Liver (tissue), 9 donors: ENCODE measurements around the gene USP2. TPM values are rescaled to one million over a fixed set of nuclear protein-coding genes. Genes with fewer than 3 reads are reported as not detected.

Experiments used
- DNase-seq: peaks from one replicate; pipeline ENCODE4 v3.0.0-alpha.2; 2017; ENCODE audit warnings: low spot score
- H3K27ac ChIP-seq, 2 donors: one replicate each; pipeline ENCODE4 v1.7.0; 2013; ENCODE audit warnings: inconsistent platforms in 2 of 2, low read length in 2 of 2, control low read depth in 1 of 2, low read depth in 1 of 2, mild to moderate bottlenecking in 1 of 2
- H3K27me3 ChIP-seq, 4 donors: one replicate each; pipeline versions ENCODE4 v1.6.1 to v1.7.0; 2013; ENCODE audit warnings: low read length in 3 of 4, inconsistent platforms in 1 of 4, mild to moderate bottlenecking in 1 of 4, moderate library complexity in 1 of 4; ENCODE audit not compliant: control insufficient read depth in 4 of 4, insufficient read depth in 4 of 4
- H3K36me3 ChIP-seq, 4 donors: one replicate each; pipeline versions ENCODE4 v1.6.1 to v1.7.0; 2013; ENCODE audit warnings: low read length in 3 of 4, mild to moderate bottlenecking in 3 of 4, low read depth in 1 of 4, moderate library complexity in 1 of 4; ENCODE audit not compliant: control insufficient read depth in 4 of 4, insufficient read depth in 3 of 4
- H3K4me1 ChIP-seq, 4 donors: one replicate each; pipeline versions ENCODE4 v1.6.1 to v1.7.0; 2013; ENCODE audit warnings: low read length in 3 of 4, mild to moderate bottlenecking in 3 of 4, moderate library complexity in 1 of 4; ENCODE audit not compliant: control insufficient read depth in 4 of 4, insufficient read depth in 4 of 4
- H3K4me3 ChIP-seq, 3 donors: one replicate each; pipeline versions ENCODE4 v1.6.1 to v1.7.0; 2013; ENCODE audit warnings: low read length in 3 of 3, control low read depth in 1 of 3, low read depth in 1 of 3, mild to moderate bottlenecking in 1 of 3
- H3K9ac ChIP-seq, 2 donors: one replicate each; pipeline ENCODE4 v1.7.0; 2013; ENCODE audit warnings: low read length in 2 of 2, mild to moderate bottlenecking in 2 of 2, moderate library complexity in 2 of 2, control low read depth in 1 of 2, low read depth in 1 of 2
- H3K9me3 ChIP-seq, 4 donors: one replicate each; pipeline versions ENCODE4 v1.6.1 to v1.7.0; 2013; ENCODE audit warnings: low read length in 3 of 4; ENCODE audit not compliant: control insufficient read depth in 4 of 4
- GABPA ChIP-seq, 2 donors: IDR thresholded peaks in 1 of 2; conservative IDR thresholded peaks in 1 of 2; 2 replicates each; pipeline ENCODE4 v1.6.1; 2016; ENCODE audit warnings: antibody characterized with exemption in 2 of 2, mild to moderate bottlenecking in 1 of 2, moderate library complexity in 1 of 2
- RXRA ChIP-seq, 2 donors: IDR thresholded peaks; 2 replicates each; pipeline ENCODE4 v1.6.1; 2017 to 2018; ENCODE audit warnings: antibody characterized with exemption in 2 of 2, mild to moderate bottlenecking in 1 of 2
- TAF1 ChIP-seq: conservative IDR thresholded peaks from 2 replicates; pipeline ENCODE4 v1.6.1; 2016; ENCODE audit warnings: antibody characterized with exemption, mild to moderate bottlenecking
- YY1 ChIP-seq: IDR thresholded peaks from 2 replicates; pipeline ENCODE4 v1.6.1; 2016; ENCODE audit warnings: antibody characterized with exemption, mild to moderate bottlenecking
- WGBS: extraction: QIAGEN DNeasy Blood & Tissue Kit; methylation state at CpG from one replicate; pipeline ENCODE4 v1.1.7; 2013; 5-methylcytosine and 5-hydroxymethylcytosine counted together
- polyA plus RNA-seq, 2 donors: library from polyadenylated mRNA; stranded (reverse) in 1 of 2; unstranded in 1 of 2; fragments of 200-250 nt in 1 of 2; fragments of >200 nt in 1 of 2; fragmentation: Nextera tagmentation in 1 of 2; extraction: Ambion mirVana in 1 of 2; gene quantifications; one replicate each; pipeline versions ENCODE4 v1.2.1 to v1.2.3, GENCODE V29; 2013 to 2015
- total RNA-seq, 2 donors: library from RNA; depleted of rRNA; stranded (reverse); fragments of >200 nt; gene quantifications; one replicate each; pipeline ENCODE4 v1.2.3, GENCODE V29; 2014
- TF ChIP-seq, protein P1 (sequence below): IDR thresholded peaks from 2 replicates; pipeline ENCODE4 v1.6.1; 2016; ENCODE audit warnings: antibody characterized with exemption, mild to moderate bottlenecking
- TF ChIP-seq, protein P2 (sequence below): fragments of 150-350 bp; IDR thresholded peaks from 2 replicates; pipeline ENCODE4 v1.5.1; 2017; ENCODE audit warnings: improper control_type of control experiment, low read depth, low read length; ENCODE audit not compliant: missing input control
- TF ChIP-seq, protein P3 (sequence below): IDR thresholded peaks from 2 replicates; pipeline ENCODE4 v1.6.1; 2016; ENCODE audit warnings: antibody characterized with exemption
- donor health status: healthy.
- donor health status: healthy.
- donor health status: healthy.
- donor health status: healthy.
- donor health status: healthy.

Gene USP2
- total and polyA plus RNA-seq, 4 donors: 0.65 to 4.4 (median 2.1) TPM

GRCh38 chr11:119380160-119380826 lies 1.2 kb downstream of the USP2 start:
- no peak overlapping the region for H3K4me3 ChIP-seq
- H3K9me3 ChIP-seq: no peaks in the 10 kb centered on the region
- no peak overlapping the region for H3K9ac ChIP-seq
- 56% methylated on average over 13 of the region's 13 CpGs for whole genome bisulfite sequencing
- peaks cover 16 to 26% (median 22%) of the 10 kb centered on the region in 4 donors for H3K4me1 ChIP-seq
- DNase-seq: no peak
- H3K27ac ChIP-seq: no peak overlapping the region
- TF ChIP-seq, protein P1, sequence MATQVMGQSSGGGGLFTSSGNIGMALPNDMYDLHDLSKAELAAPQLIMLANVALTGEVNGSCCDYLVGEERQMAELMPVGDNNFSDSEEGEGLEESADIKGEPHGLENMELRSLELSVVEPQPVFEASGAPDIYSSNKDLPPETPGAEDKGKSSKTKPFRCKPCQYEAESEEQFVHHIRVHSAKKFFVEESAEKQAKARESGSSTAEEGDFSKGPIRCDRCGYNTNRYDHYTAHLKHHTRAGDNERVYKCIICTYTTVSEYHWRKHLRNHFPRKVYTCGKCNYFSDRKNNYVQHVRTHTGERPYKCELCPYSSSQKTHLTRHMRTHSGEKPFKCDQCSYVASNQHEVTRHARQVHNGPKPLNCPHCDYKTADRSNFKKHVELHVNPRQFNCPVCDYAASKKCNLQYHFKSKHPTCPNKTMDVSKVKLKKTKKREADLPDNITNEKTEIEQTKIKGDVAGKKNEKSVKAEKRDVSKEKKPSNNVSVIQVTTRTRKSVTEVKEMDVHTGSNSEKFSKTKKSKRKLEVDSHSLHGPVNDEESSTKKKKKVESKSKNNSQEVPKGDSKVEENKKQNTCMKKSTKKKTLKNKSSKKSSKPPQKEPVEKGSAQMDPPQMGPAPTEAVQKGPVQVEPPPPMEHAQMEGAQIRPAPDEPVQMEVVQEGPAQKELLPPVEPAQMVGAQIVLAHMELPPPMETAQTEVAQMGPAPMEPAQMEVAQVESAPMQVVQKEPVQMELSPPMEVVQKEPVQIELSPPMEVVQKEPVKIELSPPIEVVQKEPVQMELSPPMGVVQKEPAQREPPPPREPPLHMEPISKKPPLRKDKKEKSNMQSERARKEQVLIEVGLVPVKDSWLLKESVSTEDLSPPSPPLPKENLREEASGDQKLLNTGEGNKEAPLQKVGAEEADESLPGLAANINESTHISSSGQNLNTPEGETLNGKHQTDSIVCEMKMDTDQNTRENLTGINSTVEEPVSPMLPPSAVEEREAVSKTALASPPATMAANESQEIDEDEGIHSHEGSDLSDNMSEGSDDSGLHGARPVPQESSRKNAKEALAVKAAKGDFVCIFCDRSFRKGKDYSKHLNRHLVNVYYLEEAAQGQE: no peak
- peak in 1 of 2 donors; percentile 5 for TF ChIP-seq RXRA (IDR thresholded peaks at IDR 0.05)
- no peaks in the 10 kb centered on the region for H3K36me3 ChIP-seq
- H3K27me3 ChIP-seq: no peaks in the 10 kb centered on the region

- H3K9me3 ChIP-seq: no peaks in the 10 kb centered on the region
- TF ChIP-seq GABPA (IDR thresholded peaks at IDR 0.05 in 1 of 2, conservative IDR thresholded peaks at IDR 0.05 in 1 of 2): no peak
- no peak for DNase-seq
- 49% methylated on average over 10 of the region's 10 CpGs for WGBS
- peaks cover 18 to 29% (median 23%) of the 10 kb centered on the region in 4 donors for H3K4me1 ChIP-seq
- no peak overlapping the region for H3K27ac ChIP-seq
- H3K36me3 ChIP-seq: no peaks in the 10 kb centered on the region
- no peak overlapping the region for H3K9ac ChIP-seq
- no peak overlapping the region for H3K4me3 ChIP-seq
- H3K27me3 ChIP-seq: no peaks in the 10 kb centered on the region
Measured at GRCh38 chr11:119378851-119379465, 2.5 kb downstream of the USP2 start.

- 69% methylated on average over 6 of the region's 6 CpGs for WGBS
- Histone ChIP-seq H3K9ac (no peak overlapping the region), H3K36me3 (no peaks in the 10 kb centered on the region), H3K9me3 (no peaks in the 10 kb centered on the region), H3K27ac (no peak overlapping the region), H3K4me1 (peaks cover 18 to 35% (median 24%) of the 10 kb centered on the region in 4 donors), H3K4me3 (no peak overlapping the region), H3K27me3 (no peaks in the 10 kb centered on the region)
- no peak for TF ChIP-seq TAF1
- no peak for TF ChIP-seq YY1
- TF ChIP-seq GABPA (IDR thresholded peaks at IDR 0.05 in 1 of 2, conservative IDR thresholded peaks at IDR 0.05 in 1 of 2): no peak
- TF ChIP-seq, protein P1: no peak
- TF ChIP-seq, protein P2, sequence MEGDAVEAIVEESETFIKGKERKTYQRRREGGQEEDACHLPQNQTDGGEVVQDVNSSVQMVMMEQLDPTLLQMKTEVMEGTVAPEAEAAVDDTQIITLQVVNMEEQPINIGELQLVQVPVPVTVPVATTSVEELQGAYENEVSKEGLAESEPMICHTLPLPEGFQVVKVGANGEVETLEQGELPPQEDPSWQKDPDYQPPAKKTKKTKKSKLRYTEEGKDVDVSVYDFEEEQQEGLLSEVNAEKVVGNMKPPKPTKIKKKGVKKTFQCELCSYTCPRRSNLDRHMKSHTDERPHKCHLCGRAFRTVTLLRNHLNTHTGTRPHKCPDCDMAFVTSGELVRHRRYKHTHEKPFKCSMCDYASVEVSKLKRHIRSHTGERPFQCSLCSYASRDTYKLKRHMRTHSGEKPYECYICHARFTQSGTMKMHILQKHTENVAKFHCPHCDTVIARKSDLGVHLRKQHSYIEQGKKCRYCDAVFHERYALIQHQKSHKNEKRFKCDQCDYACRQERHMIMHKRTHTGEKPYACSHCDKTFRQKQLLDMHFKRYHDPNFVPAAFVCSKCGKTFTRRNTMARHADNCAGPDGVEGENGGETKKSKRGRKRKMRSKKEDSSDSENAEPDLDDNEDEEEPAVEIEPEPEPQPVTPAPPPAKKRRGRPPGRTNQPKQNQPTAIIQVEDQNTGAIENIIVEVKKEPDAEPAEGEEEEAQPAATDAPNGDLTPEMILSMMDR: no peak
- TF ChIP-seq, protein P3, sequence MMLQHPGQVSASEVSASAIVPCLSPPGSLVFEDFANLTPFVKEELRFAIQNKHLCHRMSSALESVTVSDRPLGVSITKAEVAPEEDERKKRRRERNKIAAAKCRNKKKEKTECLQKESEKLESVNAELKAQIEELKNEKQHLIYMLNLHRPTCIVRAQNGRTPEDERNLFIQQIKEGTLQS: no peak
- no peak for DNase-seq
Measured at GRCh38 chr11:119377961-119378667, 3.4 kb downstream of the USP2 start.
